K562 (cell line): ENCODE results near the gene ZER1. TPM values are rescaled to one million over a fixed set of nuclear protein-coding genes. Genes with fewer than 3 reads are reported as not detected.
A peak's percentile ranks its signal among the peaks of the same experiment; 100 is the strongest.

Source experiments
- ATF6 ChIP-seq: sonication (generic); formaldehyde crosslinking; IDR thresholded peaks from 2 replicates; pipeline ENCODE4 v1.4.0; 2020; ENCODE audit warnings: mild to moderate bottlenecking, missing genetic modification reagents
- CTCF ChIP-seq, 3 experiments: IDR thresholded peaks in 2 of 3; conservative IDR thresholded peaks in 1 of 3; 2 replicates each; pipeline ENCODE4 v1.5.1; 2011 to 2012; ENCODE audit warnings: low read length in 3 of 3, mild to moderate bottlenecking in 3 of 3, control low read depth in 2 of 3, improper control_type of control experiment in 1 of 3, inconsistent platforms in 1 of 3, low read depth in 1 of 3, mixed read lengths in 1 of 3, moderate library complexity in 1 of 3; ENCODE audit not compliant: insufficient read depth in 2 of 3
- ELF2 ChIP-seq: fragments of 250-450 bp; sonication (Bioruptor Pico); IDR thresholded peaks from 2 replicates; pipeline ENCODE4 v1.5.0; 2021; ENCODE audit warnings: mild to moderate bottlenecking
- NBN ChIP-seq: fragments of 450-650 bp; IDR thresholded peaks from 2 replicates; pipeline ENCODE4 v1.6.1; 2016; ENCODE audit warnings: low read depth, mild to moderate bottlenecking
- SNIP1 ChIP-seq: fragments of 450-650 bp; IDR thresholded peaks from 2 replicates; pipeline ENCODE4 v1.7.1; 2017; ENCODE audit warnings: low read depth, mild to moderate bottlenecking
- YY1 ChIP-seq, 3 experiments: IDR thresholded peaks; 2 replicates each; pipeline ENCODE4 v1.6.1; 2011; ENCODE audit warnings: low read length in 2 of 3, mild to moderate bottlenecking in 2 of 3, moderate library complexity in 2 of 3, borderline replicate concordance in 1 of 3, control low read depth in 1 of 3, low read depth in 1 of 3; ENCODE audit not compliant: insufficient read depth in 3 of 3, insufficient replicate concordance in 2 of 3, control insufficient read depth in 1 of 3, insufficient read length in 1 of 3; ENCODE audit errors: extremely low read depth in 1 of 3
- ZC3H11A ChIP-seq: IDR thresholded peaks from 2 replicates; pipeline ENCODE4 v1.6.1; 2012; ENCODE audit warnings: low read depth, low read length, improper control_type of control experiment
- ZNF384 ChIP-seq: IDR thresholded peaks from 2 replicates; pipeline ENCODE4 v1.6.1; 2012; ENCODE audit warnings: low read depth, low read length, improper control_type of control experiment
- ZNF696 ChIP-seq: fragments of 250-450 bp; sonication (Bioruptor Pico); conservative IDR thresholded peaks from 2 replicates; pipeline ENCODE4 v1.4.0; 2020; ENCODE audit warnings: mild to moderate bottlenecking, moderate library complexity
- polyA plus RNA-seq, 8 experiments: library from polyadenylated mRNA; depleted of rRNA in 4 of 8; stranded (reverse) in 5 of 8; unstranded in 3 of 8; fragments of >200 nt; fragmentation: Nextera tagmentation in 2 of 8; fragmentation: Illumina TruSeq in 1 of 8; extraction: Ambion mirVana in 2 of 8; extraction: Trizol in 1 of 8; gene quantifications; 2 replicates each; pipeline versions ENCODE4 v1.2.1 to v1.2.3, GENCODE V29; 2011 to 2014; ENCODE audit warnings: inconsistent platforms in 1 of 8, missing spikeins in 1 of 8
- total RNA-seq, 7 experiments: library from RNA; depleted of rRNA in 6 of 7; stranded (reverse); fragments of >200 nt in 6 of 7; fragmentation: Illumina TruSeq in 2 of 7; extraction: Trizol in 2 of 7; gene quantifications; 2 replicates each; pipeline versions ENCODE4 v1.2.1 to v1.2.3, GENCODE V29; 2011 to 2021; ENCODE audit warnings: low replicate concordance in 1 of 7

ZER1 gene
- total and polyA plus RNA-seq, 9 of the 15 experiments (the other 6 are each of a cell fraction or from before 2014, with no cell fraction given) = 0.07 to 10.7 (median 6.2) TPM

GRCh38 chr9:128764361-128764760 lies 7.4 kb downstream of the ZER1 start (continued):
- no peak for TF ChIP-seq ATF6
- TF ChIP-seq ZC3H11A = no peak
- peak in 2 of 3 experiments; percentile 28 to 82 for TF ChIP-seq YY1 (IDR thresholded peaks at IDR 0.05; ENCODE audit: borderline replicate concordance in 1 of 3, control insufficient read depth in 1 of 3, extremely low read depth in 1 of 3, insufficient read depth in 3 of 3, insufficient read length in 1 of 3, insufficient replicate concordance in 2 of 3, low read depth in 1 of 3, low read length in 2 of 3)
- peak; percentile 27 to 42 (median 38); a peak in 3 of 6 replicates for TF ChIP-seq CTCF (IDR thresholded peaks at IDR 0.05 in 2 of 3, conservative IDR thresholded peaks at IDR 0.05 in 1 of 3; ENCODE audit: insufficient read depth in 2 of 3, low read depth in 1 of 3, low read length in 3 of 3)
- no peak for TF ChIP-seq SNIP1
- no peak for TF ChIP-seq NBN
- no peak for TF ChIP-seq ELF2 (CRISPR knock-in tag)
- no peak for TF ChIP-seq ZNF384
- no peak for TF ChIP-seq ZNF696
